Right cardiac atrium (tissue), 5 donors: ENCODE measurements around the gene ESPN. TPM values are rescaled to one million over a fixed set of nuclear protein-coding genes. Genes with fewer than 3 reads are reported as not detected.
A peak's percentile ranks its signal among the peaks of the same experiment; 100 is the strongest.
"Not testable (repeated sequence)": the region's sequence is repeated elsewhere in the genome, so short reads cannot be mapped to it uniquely, and the experiment has no call there.

Source experiments
- ATAC-seq, 2 donors: fragments of 200-7000 bp; cut with Tn5 transposase; one replicate each; pipeline versions ENCODE4 v1.8.0 to v1.9.1; 2020; ENCODE audit warnings: moderate library complexity in 2 of 2, mild to moderate bottlenecking in 1 of 2
- DNase-seq, 3 donors: peaks; one replicate each; pipeline ENCODE4 v3.0.0-alpha.2; 2020
- H3K27ac ChIP-seq: one replicate; pipeline ENCODE4 v1.5.1; 2013; ENCODE audit warnings: mild to moderate bottlenecking, low read length, control low read depth, moderate library complexity
- H3K27me3 ChIP-seq: one replicate; pipeline ENCODE4 v1.6.1; 2013; ENCODE audit not compliant: control insufficient read depth, insufficient read depth
- H3K4me1 ChIP-seq: one replicate; pipeline ENCODE4 v1.6.1; 2013; ENCODE audit warnings: low read length; ENCODE audit not compliant: control insufficient read depth, insufficient read depth
- H3K4me3 ChIP-seq: one replicate; pipeline ENCODE4 v1.5.1; 2013; ENCODE audit warnings: low read length, control low read depth
- H3K9me3 ChIP-seq: one replicate; pipeline ENCODE4 v1.6.1; 2013; ENCODE audit warnings: low read length; ENCODE audit not compliant: control insufficient read depth
- WGBS: extraction: QIAGEN DNeasy Blood & Tissue Kit; methylation state at CpG from one replicate; pipeline ENCODE4 v1.1.7; 2013; 5-methylcytosine and 5-hydroxymethylcytosine counted together
- intact Hi-C, 4 donors: fragments of 100-400 bp; cut with DNase I; formaldehyde crosslinking; loops; one replicate each; pipeline versions ENCODE4 v1.11.0 to v1.14.0; 2022 to 2023
- polyA plus RNA-seq: library from polyadenylated mRNA; stranded (reverse); fragments of 200-250 nt; gene quantifications from one replicate; pipeline ENCODE4 v1.2.3, GENCODE V29; 2013
- total RNA-seq, 4 donors: library from RNA; stranded (reverse); fragmentation: NEBNext Ultra II Directional; extraction: Animal tissue kit (Norgen Biotek cat#: 25700); gene quantifications; one replicate each; pipeline ENCODE4 v1.2.1, GENCODE V29; 2021
- donor health status: healthy with polysubstance abuse.
- donor health status: DM: no; HTN: yes; CAD: no.
- donor health status: DM: no; HTN: no; CAD: no.
- donor health status: DM: no; HTN: yes; CAD: no; lungs with severe emphysema.
- donor health status: DM: yes; HTN: yes; CAD: no.

Gene ESPN
- total and polyA plus RNA-seq, 5 donors = 0.23 to 1.7 (median 0.63) TPM

DNA sequence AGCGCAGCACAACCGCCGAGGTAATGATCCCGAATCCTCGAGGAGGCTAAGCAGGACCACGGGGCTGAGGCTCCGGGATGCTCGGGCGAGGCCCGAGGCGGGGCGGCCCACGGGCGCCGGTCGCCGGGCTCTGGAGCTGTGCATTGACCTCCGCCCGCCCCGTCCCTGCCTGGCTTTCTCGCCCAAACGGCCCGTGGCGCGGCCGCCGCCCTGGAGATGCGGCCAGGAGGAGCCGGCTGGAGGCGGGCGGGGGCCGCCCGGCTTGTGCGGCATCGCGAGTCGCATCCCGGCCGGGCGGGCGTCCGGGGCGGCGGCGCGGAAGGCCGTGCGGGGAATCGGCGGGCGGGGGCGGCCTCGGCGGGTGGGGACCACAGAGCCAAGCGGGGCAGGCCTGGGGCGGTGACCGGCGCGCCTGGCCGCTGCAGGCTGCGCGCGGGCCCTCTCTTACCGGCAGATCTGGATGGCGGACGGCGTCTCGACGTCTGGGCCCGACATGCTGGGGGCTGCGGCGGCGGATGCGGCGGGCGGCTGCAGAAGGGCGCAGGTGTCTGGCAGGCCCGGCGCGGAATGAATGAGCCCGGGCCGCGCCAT lies 31.7 kb upstream of the ESPN start:
- intact Hi-C loops = no loop called here
- Histone ChIP-seq H3K9me3 (no peaks in the 10 kb centered on the region), H3K4me1 (no peaks in the 10 kb centered on the region), H3K27ac (peak overlapping the region; percentile 82), H3K4me3 (peak overlapping the region; percentile 95), H3K27me3 (no peaks in the 10 kb centered on the region)
- peak; percentile 12 to 44 for ATAC-seq
- 1% methylated on average over 83 of the region's 83 CpGs for WGBS
- no peak for DNase-seq

DNA sequence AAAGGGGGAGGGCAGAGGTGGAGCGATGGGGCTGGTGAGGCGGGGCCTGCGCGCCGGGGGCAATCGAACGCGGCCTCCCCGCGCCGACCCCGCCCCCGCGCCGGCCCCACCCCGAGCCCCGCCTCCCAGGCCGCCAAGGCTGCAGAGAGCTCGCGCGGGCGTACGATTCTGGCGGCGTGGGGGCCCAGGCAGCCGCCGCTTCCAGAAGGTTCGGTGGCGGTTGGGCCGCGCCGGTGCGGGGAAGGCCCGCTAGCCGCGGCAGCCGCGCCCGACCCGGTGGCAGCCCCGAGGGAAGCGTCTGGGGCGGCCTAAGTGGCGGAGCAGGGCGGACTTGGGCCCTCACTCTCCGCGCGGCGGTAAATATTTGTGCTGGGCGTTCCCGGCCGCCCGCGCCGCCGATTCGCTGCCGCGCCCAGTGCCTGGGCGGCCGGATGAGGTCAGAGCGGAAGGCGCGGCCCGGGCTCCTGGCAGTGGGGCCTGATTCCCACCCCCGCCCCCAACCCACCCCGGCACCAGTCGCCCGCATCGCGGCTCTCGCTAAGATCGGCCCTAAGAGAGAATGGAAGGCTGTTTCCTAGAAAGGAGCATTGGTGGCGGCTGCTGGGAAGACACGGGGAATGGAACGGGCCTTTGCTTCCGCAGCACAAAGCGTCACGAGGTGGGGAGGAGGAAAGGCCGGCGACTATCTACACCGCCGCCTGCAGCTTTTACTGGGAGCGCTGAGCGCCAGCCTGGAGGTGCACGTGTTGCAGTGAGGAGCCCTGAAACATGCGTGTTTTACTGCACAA lies 31.0 kb upstream of the ESPN start, which contains the start of gene ACOT7:
Gene ACOT7 (minus strand): TSS at position 368 of the 788 bp plus-strand sequence. CDS start 368 bp downstream, outside the sequence.
- Histone ChIP-seq H3K27me3 (no peaks in the 10 kb centered on the region), H3K4me1 (no peaks in the 10 kb centered on the region), H3K9me3 (no peaks in the 10 kb centered on the region), H3K4me3 (peak within 1 kb of the TSS; percentile 95), H3K27ac (peak within 1 kb of the TSS; percentile 100)
- DNase-seq (peak; percentile 89 to 95 (median 94)), ATAC-seq (peak; percentile 98)
- under 1% methylated on average over 87 of the region's 87 CpGs for WGBS
- intact Hi-C loops = no loop called here

DNA sequence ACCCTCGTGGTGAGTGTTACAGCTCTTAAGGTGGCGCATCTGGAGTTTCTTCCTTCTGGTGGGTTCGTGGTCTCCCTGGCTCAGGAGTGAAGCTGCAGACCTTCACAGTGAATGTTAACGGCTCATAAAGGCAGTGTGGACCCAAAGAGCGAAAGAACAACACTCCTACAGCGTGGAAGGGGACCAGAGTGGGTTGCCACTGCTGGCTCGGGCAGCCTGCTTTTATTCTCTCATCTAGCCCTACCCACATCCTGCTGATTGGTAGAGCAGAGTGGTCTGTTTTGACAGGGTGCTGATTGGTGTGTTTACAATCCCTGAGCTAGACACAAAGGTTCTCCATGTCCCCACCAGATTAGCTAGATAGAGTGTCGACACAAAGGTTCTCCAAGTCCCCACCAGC lies 29.4 kb upstream of the ESPN start:
- H3K9me3 ChIP-seq, intact Hi-C loops, DNase-seq, ATAC-seq, H3K27ac ChIP-seq, H3K4me3 ChIP-seq, H3K4me1 ChIP-seq, H3K27me3 ChIP-seq: not testable (repeated sequence)
- WGBS = 92% methylated on average over 8 of the region's 8 CpGs

- H3K27me3 ChIP-seq, ATAC-seq, H3K4me3 ChIP-seq, intact Hi-C loops, H3K9me3 ChIP-seq, DNase-seq, H3K27ac ChIP-seq, H3K4me1 ChIP-seq: not testable (repeated sequence)
- 95% methylated on average over 34 of the region's 34 CpGs for WGBS
Measured at GRCh38 chr1:6395781-6396244, 28.8 kb upstream of the ESPN start.

GRCh38 chr1:6396998-6397397 lies 27.6 kb upstream of the ESPN start:
- no peaks in the 10 kb centered on the region for H3K4me1 ChIP-seq
- H3K9me3 ChIP-seq = no peaks in the 10 kb centered on the region
- H3K27me3 ChIP-seq = no peaks in the 10 kb centered on the region
- intact Hi-C loops = no loop called here
- ATAC-seq (no peak), DNase-seq (no peak)
- no peak overlapping the region for H3K4me3 ChIP-seq
- H3K27ac ChIP-seq = no peak overlapping the region

DNA sequence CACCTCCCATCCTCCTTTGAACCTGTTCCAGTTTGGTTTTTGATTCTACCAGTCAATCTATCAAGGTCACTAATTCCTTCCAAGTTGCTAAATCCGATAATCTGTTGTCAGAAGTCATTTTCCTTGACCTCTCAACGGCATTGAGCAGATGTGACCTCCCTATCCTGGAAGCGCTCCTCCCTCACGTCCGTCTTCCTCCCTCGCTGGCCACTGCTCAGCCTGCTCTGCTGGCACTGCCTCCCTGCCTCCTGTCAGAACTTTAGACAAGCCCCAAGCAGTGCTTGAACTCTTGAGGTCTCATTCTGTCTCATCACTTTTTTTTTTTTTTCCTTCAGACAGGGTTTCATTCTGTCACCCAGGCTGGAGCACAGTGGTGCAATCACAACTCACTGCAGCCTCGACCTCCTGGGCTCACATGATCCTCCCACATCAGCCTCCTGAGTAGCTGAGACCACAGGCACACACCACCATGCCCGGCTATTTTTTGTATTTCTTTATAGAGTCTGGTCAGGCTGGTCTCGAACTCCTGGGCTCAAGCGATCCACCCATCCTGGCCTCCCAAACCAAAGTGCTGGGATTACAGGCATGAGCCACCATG lies 26.6 kb upstream of the ESPN start:
- 59% methylated on average over 10 of the region's 10 CpGs for WGBS
- H3K9me3 ChIP-seq = no peaks in the 10 kb centered on the region
- DNase-seq (no peak), ATAC-seq (no peak)
- intact Hi-C loops = no loop called here
- H3K4me3 ChIP-seq = no peak overlapping the region
- H3K27me3 ChIP-seq = no peaks in the 10 kb centered on the region
- no peaks in the 10 kb centered on the region for H3K4me1 ChIP-seq
- H3K27ac ChIP-seq = no peak overlapping the region

DNA sequence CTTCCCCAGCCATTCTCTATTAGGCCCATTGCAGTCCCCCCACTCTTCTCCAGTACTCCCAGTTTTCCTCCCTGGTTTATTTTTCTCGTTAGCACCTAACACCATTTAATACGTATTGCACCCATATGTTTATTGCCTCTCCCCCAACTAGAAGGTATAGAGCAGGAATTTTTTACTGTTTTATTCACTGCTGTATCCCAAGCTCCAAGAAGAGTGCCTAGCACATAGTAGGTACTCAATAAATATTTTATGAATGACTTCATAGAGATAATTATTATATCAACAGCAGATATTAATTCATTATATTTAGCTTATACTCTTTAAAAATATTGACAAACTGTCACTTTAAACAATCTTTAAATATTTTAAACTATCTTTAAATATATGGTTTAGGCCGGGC lies 25.3 kb upstream of the ESPN start:
- H3K4me1 ChIP-seq = no peaks in the 10 kb centered on the region
- H3K9me3 ChIP-seq = no peaks in the 10 kb centered on the region
- H3K4me3 ChIP-seq = no peak overlapping the region
- no peak overlapping the region for H3K27ac ChIP-seq
- H3K27me3 ChIP-seq = no peaks in the 10 kb centered on the region
- WGBS = 88% methylated on average over 3 of the region's 3 CpGs
- intact Hi-C loops = no loop called here
- DNase-seq (no peak), ATAC-seq (no peak)

DNA sequence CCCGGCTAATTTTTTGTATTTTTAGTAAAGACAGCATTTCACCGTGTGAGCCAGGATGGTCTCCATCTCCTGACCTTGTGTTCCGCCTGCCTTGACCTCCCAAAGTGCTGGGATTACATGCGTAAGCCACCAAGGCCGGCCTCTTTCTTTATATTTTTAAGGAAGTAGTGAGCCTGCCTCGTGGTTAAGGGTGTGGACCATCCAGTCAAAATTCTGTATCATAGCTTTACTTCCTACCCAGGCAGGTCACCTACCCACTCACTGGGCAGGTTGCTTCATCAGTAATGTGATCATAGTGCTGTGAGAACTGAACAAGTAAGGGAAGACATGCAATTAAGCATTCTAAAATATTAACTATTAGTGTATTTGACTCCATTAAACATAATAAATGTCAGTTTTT lies 22.9 kb upstream of the ESPN start:
- H3K27me3 ChIP-seq = no peaks in the 10 kb centered on the region
- WGBS = 66% methylated on average over 6 of the region's 6 CpGs
- H3K27ac ChIP-seq = no peak overlapping the region
- H3K4me1 ChIP-seq = no peaks in the 10 kb centered on the region
- ATAC-seq (no peak), DNase-seq (no peak)
- H3K9me3 ChIP-seq = no peaks in the 10 kb centered on the region
- intact Hi-C loops = loop anchor here (5.0 to 10.0 kb wide), 3 partner anchors 39 to 154 kb away; no protein-coding TSS in a partner anchor
- no peak overlapping the region for H3K4me3 ChIP-seq

- no peak for ATAC-seq
- no peak overlapping the region for H3K27ac ChIP-seq
- DNase-seq = no peak
- no peaks in the 10 kb centered on the region for H3K9me3 ChIP-seq
- no peaks in the 10 kb centered on the region for H3K4me1 ChIP-seq
- H3K4me3 ChIP-seq = no peak overlapping the region
- WGBS = 81% methylated on average over 6 of the region's 6 CpGs
- intact Hi-C loops = loop anchor here (5.0 to 10.0 kb wide), 4 partner anchors 46 to 161 kb away; no protein-coding TSS in a partner anchor
- no peaks in the 10 kb centered on the region for H3K27me3 ChIP-seq
Measured at GRCh38 chr1:6408023-6408422, 16.6 kb upstream of the ESPN start.

DNA sequence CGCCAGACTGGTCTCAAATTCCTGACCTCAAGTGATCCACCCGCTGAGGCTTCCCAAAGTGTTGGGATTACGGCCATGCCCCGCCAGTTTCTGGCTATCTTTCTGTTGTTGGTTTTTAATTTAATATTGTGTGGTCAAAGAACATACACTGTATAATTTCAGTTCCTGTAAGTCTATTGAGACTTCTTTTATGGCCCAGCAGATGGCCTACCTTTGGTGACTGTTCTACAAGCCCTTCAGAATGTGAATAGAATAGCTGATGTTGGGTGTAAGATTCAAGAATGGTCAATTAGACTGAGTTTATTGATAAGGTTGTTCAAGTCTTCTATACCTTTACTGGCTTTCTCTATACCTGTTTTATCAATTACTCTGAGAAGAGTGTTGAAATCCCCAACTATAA lies 15.5 kb upstream of the ESPN start:
- no peaks in the 10 kb centered on the region for H3K4me1 ChIP-seq
- 85% methylated on average over 4 of the region's 4 CpGs for WGBS
- DNase-seq = no peak
- no peaks in the 10 kb centered on the region for H3K9me3 ChIP-seq
- intact Hi-C loops = loop anchor here (5.0 to 10.0 kb wide), 4 partner anchors 47 to 162 kb away; no protein-coding TSS in a partner anchor
- H3K4me3 ChIP-seq = no peak overlapping the region
- ATAC-seq = no peak
- no peaks in the 10 kb centered on the region for H3K27me3 ChIP-seq
- H3K27ac ChIP-seq = no peak overlapping the region

DNA sequence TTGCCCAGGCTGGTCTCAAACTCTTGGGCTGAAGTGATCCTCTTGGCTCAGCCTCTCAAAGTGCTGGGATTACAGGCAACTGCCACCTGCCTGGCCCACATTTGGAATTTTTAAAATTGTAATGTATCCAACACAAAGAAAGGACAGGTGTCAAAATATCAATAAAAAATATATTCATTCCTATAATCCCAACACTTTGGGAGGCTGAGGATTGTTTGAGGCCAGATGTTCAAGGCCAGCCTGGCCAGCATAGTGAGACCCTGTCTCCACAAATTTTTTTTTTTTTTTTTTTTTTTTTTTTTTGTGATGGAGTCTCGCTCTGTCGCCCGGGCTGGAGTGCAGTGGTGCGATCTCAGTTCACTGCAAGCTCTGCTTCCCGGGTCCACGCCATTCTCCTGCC lies 14.8 kb upstream of the ESPN start:
- H3K27me3 ChIP-seq = no peaks in the 10 kb centered on the region
- 89% methylated on average over 5 of the region's 6 CpGs for WGBS
- H3K4me3 ChIP-seq = no peak overlapping the region
- intact Hi-C loops = loop anchor here (5.0 to 10.0 kb wide), 4 partner anchors 47 to 162 kb away; no protein-coding TSS in a partner anchor
- no peaks in the 10 kb centered on the region for H3K9me3 ChIP-seq
- DNase-seq = no peak
- H3K27ac ChIP-seq = no peak overlapping the region
- no peaks in the 10 kb centered on the region for H3K4me1 ChIP-seq
- ATAC-seq = no peak
